Right atrium auricular region (tissue), 2 donors: Measurements from ENCODE around the gene STARD9. TPM values are rescaled to one million over a fixed set of nuclear protein-coding genes. Genes with fewer than 3 reads are reported as not detected.
"Not testable (repeated sequence)": the region's sequence is repeated elsewhere in the genome, so short reads cannot be mapped to it uniquely, and the experiment has no call there.

Experiments used
- DNase-seq: peaks from one replicate; pipeline ENCODE4 v3.0.0-alpha.2; 2019; ENCODE audit warnings: low spot score
- H3K27ac ChIP-seq, 2 donors: fragments of 200-600 bp; sonication (generic); 1 replicate in 1 of 2; 2 replicates in 1 of 2; pipeline ENCODE4 v1.5.1; 2016 to 2019
- H3K27me3 ChIP-seq, 2 donors: fragments of 200-600 bp; sonication (generic); one replicate each; pipeline versions ENCODE4 v1.5.1 to v1.6.0; 2017 to 2019
- H3K36me3 ChIP-seq: fragments of 200-600 bp; sonication (generic); one replicate; pipeline ENCODE4 v1.5.1; 2016
- H3K4me1 ChIP-seq, 2 donors: fragments of 200-600 bp; sonication (generic); one replicate each; pipeline versions ENCODE4 v1.5.1 to v1.6.0; 2017 to 2019
- H3K4me3 ChIP-seq, 2 donors: fragments of 200-600 bp; sonication (generic); 1 replicate in 1 of 2; 2 replicates in 1 of 2; pipeline ENCODE4 v1.5.1; 2017 to 2019; ENCODE audit warnings: mild to moderate bottlenecking in 1 of 2, moderate library complexity in 1 of 2
- H3K9me3 ChIP-seq, 2 donors: fragments of 200-600 bp; sonication (generic); one replicate each; pipeline ENCODE4 v1.5.1; 2019
- total RNA-seq, 2 donors: library from RNA; depleted of rRNA; stranded (reverse); fragments of >200 nt; gene quantifications; one replicate each; pipeline ENCODE4 v1.1.0, GENCODE V29; 2016
- TF ChIP-seq, protein P1 (sequence below), 2 donors: fragments of 200-600 bp; sonication (generic); IDR thresholded peaks; one replicate each; pipeline ENCODE4 v1.5.1; 2019; ENCODE audit warnings: antibody characterized with exemption in 2 of 2

STARD9 gene
- total RNA-seq, 2 donors from 2014 or later: 8.3 to 8.8 TPM

DNA sequence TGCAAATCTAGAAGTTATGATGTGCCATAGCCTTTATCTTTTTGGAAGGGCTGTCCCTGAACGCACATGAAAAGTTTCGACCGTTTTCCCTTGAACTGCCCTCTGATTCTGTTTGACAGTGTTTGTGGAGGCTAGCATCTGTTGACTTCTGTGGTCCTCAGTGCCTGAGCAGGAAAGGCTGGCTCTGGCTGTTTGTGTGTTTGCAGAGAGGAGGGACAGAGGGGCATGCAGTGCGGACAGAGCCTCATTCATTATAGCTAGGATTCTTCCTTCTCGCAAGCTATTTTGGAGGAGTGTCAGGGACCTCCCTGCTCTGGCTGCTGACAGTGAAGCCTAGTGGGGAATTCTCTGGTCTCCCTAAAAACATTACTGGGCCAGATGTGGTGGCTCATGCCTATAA lies 97.0 kb downstream of the STARD9 start:
- no peaks in the 10 kb centered on the region for H3K9me3 ChIP-seq
- no peak overlapping the region for H3K27ac ChIP-seq
- H3K4me3 ChIP-seq: no peak overlapping the region
- DNase-seq: no peak
- peaks cover 65% of the 10 kb centered on the region for H3K36me3 ChIP-seq
- no peaks in the 10 kb centered on the region for H3K27me3 ChIP-seq
- TF ChIP-seq, protein P1, sequence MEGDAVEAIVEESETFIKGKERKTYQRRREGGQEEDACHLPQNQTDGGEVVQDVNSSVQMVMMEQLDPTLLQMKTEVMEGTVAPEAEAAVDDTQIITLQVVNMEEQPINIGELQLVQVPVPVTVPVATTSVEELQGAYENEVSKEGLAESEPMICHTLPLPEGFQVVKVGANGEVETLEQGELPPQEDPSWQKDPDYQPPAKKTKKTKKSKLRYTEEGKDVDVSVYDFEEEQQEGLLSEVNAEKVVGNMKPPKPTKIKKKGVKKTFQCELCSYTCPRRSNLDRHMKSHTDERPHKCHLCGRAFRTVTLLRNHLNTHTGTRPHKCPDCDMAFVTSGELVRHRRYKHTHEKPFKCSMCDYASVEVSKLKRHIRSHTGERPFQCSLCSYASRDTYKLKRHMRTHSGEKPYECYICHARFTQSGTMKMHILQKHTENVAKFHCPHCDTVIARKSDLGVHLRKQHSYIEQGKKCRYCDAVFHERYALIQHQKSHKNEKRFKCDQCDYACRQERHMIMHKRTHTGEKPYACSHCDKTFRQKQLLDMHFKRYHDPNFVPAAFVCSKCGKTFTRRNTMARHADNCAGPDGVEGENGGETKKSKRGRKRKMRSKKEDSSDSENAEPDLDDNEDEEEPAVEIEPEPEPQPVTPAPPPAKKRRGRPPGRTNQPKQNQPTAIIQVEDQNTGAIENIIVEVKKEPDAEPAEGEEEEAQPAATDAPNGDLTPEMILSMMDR (IDR thresholded peaks at IDR 0.05): no peak
- H3K4me1 ChIP-seq: no peaks in the 10 kb centered on the region

DNA sequence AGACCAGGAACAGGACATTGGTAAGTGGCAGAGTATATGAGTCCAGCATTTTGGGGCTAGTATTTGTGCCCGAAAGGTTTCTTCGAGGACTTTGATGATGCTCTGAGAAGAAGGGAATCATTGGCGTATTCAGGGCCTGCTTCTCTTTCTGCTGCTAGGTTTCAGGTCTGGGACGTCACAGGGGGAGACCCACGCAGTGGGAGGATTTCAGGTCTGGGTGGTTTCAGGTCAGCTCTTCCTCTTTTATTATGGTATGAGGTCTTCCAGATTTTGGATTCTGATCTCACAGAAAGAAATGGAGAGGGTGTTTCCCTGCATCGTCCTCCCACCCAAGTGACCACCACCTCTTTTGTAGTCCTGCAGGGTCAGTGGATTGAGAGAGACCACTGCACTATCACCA lies 99.1 kb downstream of the STARD9 start:
- Histone ChIP-seq H3K4me1 (peaks cover 0 to 13% of the 10 kb centered on the region in 2 donors), H3K27ac (no peak overlapping the region), H3K9me3 (no peaks in the 10 kb centered on the region), H3K4me3 (no peak overlapping the region), H3K27me3 (no peaks in the 10 kb centered on the region), H3K36me3 (peaks cover 72% of the 10 kb centered on the region)
- no peak for DNase-seq
- TF ChIP-seq, protein P1 (IDR thresholded peaks at IDR 0.05): no peak

DNA sequence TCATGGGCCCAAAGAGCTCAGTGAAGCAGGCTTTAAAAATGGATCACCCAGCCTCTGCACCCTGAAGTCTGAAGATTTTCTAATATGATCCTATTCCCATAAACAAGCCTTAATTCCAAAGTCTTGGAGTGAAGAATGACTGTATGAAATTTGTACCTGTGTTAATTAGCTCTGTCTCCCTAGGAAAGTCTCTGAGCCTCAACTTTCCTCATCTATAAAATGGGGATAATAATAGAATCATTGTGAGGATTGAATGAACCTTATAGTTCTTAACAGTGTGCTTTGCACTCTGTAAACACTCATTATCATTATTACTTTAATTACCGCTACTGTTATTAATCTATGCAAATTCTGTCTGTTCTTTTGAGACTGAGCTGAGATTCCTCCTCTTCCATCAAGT lies 99.6 kb downstream of the STARD9 start:
- TF ChIP-seq, protein P1 (IDR thresholded peaks at IDR 0.05): no peak
- H3K9me3 ChIP-seq: no peaks in the 10 kb centered on the region
- no peaks in the 10 kb centered on the region for H3K27me3 ChIP-seq
- peaks cover 0 to 13% of the 10 kb centered on the region in 2 donors for H3K4me1 ChIP-seq
- H3K36me3 ChIP-seq: peaks cover 70% of the 10 kb centered on the region
- H3K27ac ChIP-seq: no peak overlapping the region
- H3K4me3 ChIP-seq: no peak overlapping the region
- DNase-seq: no peak

DNA sequence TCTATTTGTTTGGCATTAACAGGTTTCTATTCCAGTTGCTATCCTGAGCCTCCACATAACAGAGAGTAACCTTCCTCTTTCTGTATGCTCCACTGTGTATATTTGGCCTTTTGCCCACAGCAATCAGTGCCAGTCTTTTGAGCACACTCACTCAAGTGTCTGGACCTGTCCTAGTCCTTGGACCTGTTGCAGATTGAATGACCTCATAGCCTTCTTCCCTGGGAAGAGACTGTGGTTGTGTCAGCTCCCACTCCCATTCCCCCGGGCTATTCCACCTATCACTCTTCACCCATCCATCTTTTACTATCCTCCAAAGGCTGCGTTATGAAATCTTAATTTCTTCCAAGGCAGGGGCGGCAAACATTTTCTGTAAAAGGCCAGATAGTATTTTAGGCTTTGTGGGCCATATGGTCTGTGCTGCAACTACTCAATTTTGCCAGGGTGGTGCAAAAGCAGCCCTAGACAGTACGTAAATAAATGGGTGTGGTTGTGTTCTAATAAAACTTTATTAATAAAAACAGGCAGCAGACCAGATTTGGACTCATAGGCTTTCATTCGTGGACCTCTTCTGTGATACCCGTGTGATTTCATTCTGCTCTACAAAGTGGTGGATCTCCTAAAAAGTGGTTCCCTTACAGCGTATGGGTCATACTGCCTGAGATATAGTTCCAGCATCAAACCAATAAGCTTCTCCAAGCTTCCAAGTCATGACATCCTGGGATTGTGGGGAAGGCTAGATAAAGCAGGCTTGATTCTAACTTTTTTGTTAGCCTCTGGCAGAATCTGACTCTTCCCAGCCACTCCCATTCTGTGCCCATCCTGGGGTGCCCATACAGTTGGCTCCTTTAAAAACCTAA lies 104.1 kb downstream of the STARD9 start:
- H3K27me3 ChIP-seq: no peaks in the 10 kb centered on the region
- DNase-seq: no peak
- TF ChIP-seq, protein P1 (IDR thresholded peaks at IDR 0.05): no peak
- H3K27ac ChIP-seq: no peak overlapping the region
- peaks cover 80% of the 10 kb centered on the region for H3K36me3 ChIP-seq
- H3K9me3 ChIP-seq: no peaks in the 10 kb centered on the region
- peaks cover 0 to 13% of the 10 kb centered on the region in 2 donors for H3K4me1 ChIP-seq
- H3K4me3 ChIP-seq: no peak overlapping the region

DNA sequence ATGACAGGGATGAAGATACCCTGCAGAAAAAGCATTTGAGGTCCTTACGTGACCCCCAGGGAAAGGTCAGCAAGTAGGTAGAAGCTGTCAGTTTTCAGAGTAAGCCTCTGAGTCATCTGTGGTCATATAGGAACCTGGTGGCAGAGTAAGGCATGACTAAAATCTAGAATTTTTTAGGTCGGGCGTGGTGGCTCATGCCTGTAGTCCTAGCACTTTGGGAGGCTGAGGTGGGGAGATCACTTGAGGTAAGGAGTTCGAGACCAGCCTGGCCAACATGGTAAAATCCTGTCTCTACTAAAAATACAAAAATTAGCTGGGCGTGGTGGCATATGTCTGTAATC lies 104.7 kb downstream of the STARD9 start:
- Histone ChIP-seq H3K36me3 (peaks cover 80% of the 10 kb centered on the region), H3K4me1 (peaks cover 0 to 13% of the 10 kb centered on the region in 2 donors)
- DNase-seq, H3K27ac ChIP-seq, H3K4me3 ChIP-seq, H3K9me3 ChIP-seq, H3K27me3 ChIP-seq: not testable (repeated sequence)

DNA sequence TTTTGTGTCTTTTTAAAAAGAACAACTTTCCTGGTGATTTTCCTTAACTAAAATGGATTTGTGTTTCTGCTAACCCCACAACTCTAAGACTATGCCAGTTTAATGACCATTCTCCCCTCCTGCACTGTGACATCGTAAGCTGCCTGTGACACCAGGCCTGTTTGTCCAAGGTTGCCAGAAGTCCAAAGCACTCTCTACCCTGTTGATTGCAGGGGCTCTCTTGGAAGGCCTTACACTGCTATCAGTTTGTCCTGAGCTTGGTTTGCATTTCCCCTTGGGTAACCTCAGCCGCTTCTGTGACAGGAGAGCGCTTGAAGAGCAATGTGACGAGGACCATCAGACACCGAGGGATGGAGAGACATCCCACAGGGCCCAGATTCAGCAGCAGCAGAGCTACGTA lies 105.7 kb downstream of the STARD9 start:
- Histone ChIP-seq H3K4me3 (no peak overlapping the region), H3K9me3 (no peaks in the 10 kb centered on the region), H3K4me1 (peaks cover 0 to 13% of the 10 kb centered on the region in 2 donors), H3K27me3 (no peaks in the 10 kb centered on the region), H3K27ac (no peak overlapping the region), H3K36me3 (peaks cover 80% of the 10 kb centered on the region)
- no peak for DNase-seq
- TF ChIP-seq, protein P1 (IDR thresholded peaks at IDR 0.05): no peak
